GDM1 (cell line): Measurements from ENCODE around the gene SEC24B.
"Not testable (repeated sequence)": the region's sequence is repeated elsewhere in the genome, so short reads cannot be mapped to it uniquely, and the experiment has no call there.

Experiments used
- DNase-seq: peaks from one replicate; lab custom pipeline; 2025; lab: John Stamatoyannopoulos, UW

The SEC24B gene

GRCh38 chr4:109578846-109579245 is 145.2 kb downstream of the SEC24B start:
- DNase-seq = no peak

DNA sequence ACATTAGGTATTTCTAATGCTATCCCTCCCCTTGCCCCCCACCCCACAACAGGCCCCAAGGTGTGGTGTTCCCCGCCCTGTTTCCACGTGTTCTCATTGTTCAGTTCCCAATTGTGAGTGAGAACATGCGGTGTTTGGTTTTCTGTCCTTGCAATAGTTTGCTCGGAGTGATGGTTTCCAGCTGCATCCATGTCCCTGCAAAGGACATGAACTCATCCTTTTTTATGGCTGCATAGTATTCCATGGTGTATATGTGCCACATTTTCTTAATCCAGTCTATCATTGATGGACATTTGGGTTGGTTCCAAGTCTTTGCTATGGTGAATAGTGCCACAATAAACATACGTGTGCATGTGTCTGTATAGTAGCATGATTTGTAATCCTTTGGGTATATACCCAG is 146.4 kb downstream of the SEC24B start:
- DNase-seq = not testable (repeated sequence)

GRCh38 chr4:109588176-109588575 is 154.6 kb downstream of the SEC24B start:
- no peak for DNase-seq

DNA sequence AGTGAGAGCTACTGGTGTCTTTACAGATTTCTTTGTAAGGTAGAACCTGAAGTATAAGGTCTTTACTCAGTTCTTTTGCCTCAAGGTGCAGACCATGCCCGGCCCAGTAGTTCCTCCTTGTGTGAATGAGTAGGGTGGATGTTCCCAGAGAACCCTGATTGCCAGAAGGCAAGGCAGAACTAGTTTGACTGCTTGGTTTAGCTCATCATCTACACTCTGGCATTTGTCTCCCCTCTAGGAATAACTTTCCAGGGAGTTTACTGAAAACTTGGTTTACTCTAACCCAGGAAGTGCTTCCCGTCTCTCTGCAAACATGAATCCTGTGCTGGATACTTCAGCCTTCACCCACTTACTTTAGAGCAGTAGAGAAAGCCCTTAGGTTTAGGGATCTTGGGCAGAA is 155.5 kb downstream of the SEC24B start:
- no peak for DNase-seq

GRCh38 chr4:109589605-109590004 is 156.0 kb downstream of the SEC24B start:
- DNase-seq = no peak
